ENCODE measurements around the gene IFNGR2. TPM values are rescaled to one million over a fixed set of nuclear protein-coding genes. Genes with fewer than 3 reads are reported as not detected.

Gene IFNGR2
- total and polyA plus RNA-seq, 2 donors (not counting 3 experiments of a cell fraction or from before 2014, with no cell fraction given), result 44.2 to 46.1 TPM

DNA sequence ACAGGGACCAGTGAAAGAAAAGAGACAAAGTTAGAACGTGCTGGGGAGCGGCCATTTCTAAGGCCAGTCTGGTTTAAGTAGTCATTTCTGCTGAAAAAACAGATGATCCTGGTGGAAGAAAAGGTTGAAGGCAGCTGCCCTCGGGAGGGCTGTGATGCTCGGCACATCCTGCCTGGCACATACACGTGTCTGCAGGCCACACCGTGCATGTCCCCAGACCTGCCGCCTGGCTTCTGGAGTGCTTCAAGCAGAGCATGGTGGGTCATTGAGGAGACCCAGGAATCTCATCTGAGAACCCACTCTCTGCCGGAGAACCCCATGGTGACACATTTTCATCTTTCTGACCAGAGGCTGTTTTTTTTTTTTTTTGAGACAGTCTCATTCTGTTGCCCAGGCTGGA lies 46.0 kb upstream of the IFNGR2 start:
- Histone ChIP-seq H3K36me3 (ENCODE audit: control insufficient read depth in 2 of 2, extremely low read depth in 1 of 2, insufficient read depth in 2 of 2, low read length in 2 of 2) (peaks cover 2 to 11% of the 10 kb centered on the region in 2 experiments), H2AFZ (ENCODE audit: low read depth, low read length) (no peak overlapping the region), H3K27me3 (ENCODE audit: control insufficient read depth in 2 of 2, insufficient read depth in 2 of 2, low read length in 2 of 2) (no peaks in the 10 kb centered on the region), H3K4me2 (ENCODE audit: insufficient read depth, low read length) (no peak overlapping the region), H3K4me3 (replicated peaks in 1 of 3; ENCODE audit: insufficient read depth in 1 of 3, low read depth in 1 of 3, low read length in 3 of 3) (no peak overlapping the region), H3K9ac (replicated peaks; ENCODE audit: extremely low read depth, insufficient read depth, low read length) (no peak overlapping the region), H3K9me3 (replicated peaks; ENCODE audit: control insufficient read depth, insufficient read depth, low read length) (no peaks in the 10 kb centered on the region), H3K9me1 (replicated peaks; ENCODE audit: control insufficient read depth, extremely low read depth, insufficient read depth, low read length) (no peaks in the 10 kb centered on the region), H3K79me2 (ENCODE audit: control insufficient read depth, insufficient read depth, low read length) (no peaks in the 10 kb centered on the region), H4K20me1 (replicated peaks; ENCODE audit: control insufficient read depth, extremely low read depth, insufficient read depth, low read length) (no peaks in the 10 kb centered on the region), H3K27ac (ENCODE audit: insufficient read depth, low read depth, low read length) (no peak overlapping the region), H3K4me1 (ENCODE audit: control insufficient read depth, extremely low read depth, insufficient read depth, low read length) (peaks cover 16% of the 10 kb centered on the region)
- intact Hi-C loops (cut with micrococcal nuclease) (no loop called here), dilution Hi-C loops (cut with MboI; ENCODE audit: extremely low pct_ligation_motif_present, low sequenced_read_pairs) (no loop called here)
- FAIRE-seq (no peak), DNase-seq (ENCODE audit: low read depth, low spot score) (no peak)
- BruUV-seq (replicated peaks), result no TSS peak
- POLR2A ChIA-PET, result no interaction called here
- CTCF ChIA-PET, result interaction anchor here (5.6 kb wide), 1 partner anchor 157 kb away, joined by 74 read pairs; no protein-coding TSS in a partner anchor
- TF ChIP-seq EZH2 (IDR thresholded peaks at IDR 0.05; ENCODE audit: borderline replicate concordance, low read depth, low read length, severe bottlenecking) (no peak), GATA2 (IDR thresholded peaks at IDR 0.05; ENCODE audit: insufficient read depth, insufficient read length, low read depth, low read length) (no peak), FOS (IDR thresholded peaks at IDR 0.05; ENCODE audit: borderline replicate concordance, insufficient read depth, low read length) (no peak), MYC (IDR thresholded peaks at IDR 0.05; ENCODE audit: low read depth, low read length) (no peak), JUN (IDR thresholded peaks at IDR 0.05; ENCODE audit: borderline replicate concordance, insufficient read depth, insufficient read length, low read depth) (no peak), POLR2A (IDR thresholded peaks at IDR 0.05; ENCODE audit: low read depth, low read length) (no peak), POLR2AphosphoS5 (IDR thresholded peaks at IDR 0.05; ENCODE audit: insufficient read depth, low read depth, low read length) (no peak)
- TF ChIP-seq, protein P1, sequence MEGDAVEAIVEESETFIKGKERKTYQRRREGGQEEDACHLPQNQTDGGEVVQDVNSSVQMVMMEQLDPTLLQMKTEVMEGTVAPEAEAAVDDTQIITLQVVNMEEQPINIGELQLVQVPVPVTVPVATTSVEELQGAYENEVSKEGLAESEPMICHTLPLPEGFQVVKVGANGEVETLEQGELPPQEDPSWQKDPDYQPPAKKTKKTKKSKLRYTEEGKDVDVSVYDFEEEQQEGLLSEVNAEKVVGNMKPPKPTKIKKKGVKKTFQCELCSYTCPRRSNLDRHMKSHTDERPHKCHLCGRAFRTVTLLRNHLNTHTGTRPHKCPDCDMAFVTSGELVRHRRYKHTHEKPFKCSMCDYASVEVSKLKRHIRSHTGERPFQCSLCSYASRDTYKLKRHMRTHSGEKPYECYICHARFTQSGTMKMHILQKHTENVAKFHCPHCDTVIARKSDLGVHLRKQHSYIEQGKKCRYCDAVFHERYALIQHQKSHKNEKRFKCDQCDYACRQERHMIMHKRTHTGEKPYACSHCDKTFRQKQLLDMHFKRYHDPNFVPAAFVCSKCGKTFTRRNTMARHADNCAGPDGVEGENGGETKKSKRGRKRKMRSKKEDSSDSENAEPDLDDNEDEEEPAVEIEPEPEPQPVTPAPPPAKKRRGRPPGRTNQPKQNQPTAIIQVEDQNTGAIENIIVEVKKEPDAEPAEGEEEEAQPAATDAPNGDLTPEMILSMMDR (IDR thresholded peaks at IDR 0.05; ENCODE audit: extremely low read depth in 1 of 2, insufficient read depth in 1 of 2, low read depth in 1 of 2, low read length in 2 of 2), result no peak
- TF ChIP-seq, protein P2, sequence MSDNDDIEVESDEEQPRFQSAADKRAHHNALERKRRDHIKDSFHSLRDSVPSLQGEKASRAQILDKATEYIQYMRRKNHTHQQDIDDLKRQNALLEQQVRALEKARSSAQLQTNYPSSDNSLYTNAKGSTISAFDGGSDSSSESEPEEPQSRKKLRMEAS (IDR thresholded peaks at IDR 0.05; ENCODE audit: insufficient read depth, insufficient read length), result no peak

All from endothelial cell of umbilical vein (primary cell).